Prostate gland (tissue), 2 donors: ENCODE results near the gene TRIB2.

Experiments
- POLR2AphosphoS5 ChIP-seq: sonication (generic); formaldehyde crosslinking; IDR thresholded peaks from one replicate; pipeline ENCODE4 v1.6.1; 2017; ENCODE audit warnings: antibody characterized with exemption
- TF ChIP-seq, protein P1 (sequence below), 4 experiments: fragments of 200-600 bp in 2 of 4; fragments of 450-650 bp in 2 of 4; sonication (generic) in 2 of 4; IDR thresholded peaks; 1 replicate in 3 of 4; 2 replicates in 1 of 4; pipeline ENCODE4 v1.5.1; 2016 to 2019; ENCODE audit warnings: antibody characterized with exemption in 4 of 4, mild to moderate bottlenecking in 2 of 4, moderate library complexity in 2 of 4

DNA sequence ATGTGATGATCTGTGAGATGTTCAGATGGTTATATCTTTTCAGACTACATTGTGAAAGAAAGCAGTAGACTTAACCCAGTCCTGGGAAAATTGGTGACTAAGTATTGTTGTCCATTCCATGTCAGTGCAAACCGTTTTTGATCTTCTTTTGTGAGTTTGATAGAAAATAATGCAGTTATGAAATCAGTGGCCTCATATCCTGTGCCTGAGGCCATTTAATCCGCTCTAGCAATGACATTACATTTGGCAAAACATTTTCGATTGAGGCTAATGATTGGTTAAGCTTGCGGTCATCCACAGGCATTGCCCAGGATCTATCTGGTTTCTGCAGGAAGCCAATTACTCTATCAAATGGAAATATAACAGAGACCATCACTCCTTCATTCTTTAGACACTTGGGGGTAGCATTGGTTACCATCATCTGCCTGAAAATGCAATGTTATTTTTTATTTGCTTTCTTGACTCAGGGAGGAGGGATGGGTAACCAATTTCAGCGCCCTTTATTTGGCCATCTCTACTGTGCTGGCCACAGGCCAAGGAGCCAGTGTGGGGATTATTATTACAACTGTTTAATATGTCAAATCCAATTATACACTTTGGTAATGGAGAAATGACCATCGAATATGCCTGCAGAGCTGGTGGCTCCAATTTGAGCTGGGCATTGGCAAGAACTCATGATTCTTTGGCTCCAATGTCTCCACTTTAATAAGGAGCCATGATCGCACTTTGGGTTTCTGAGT, 33.6 kb downstream of the TRIB2 start:
- TF ChIP-seq, protein P1, sequence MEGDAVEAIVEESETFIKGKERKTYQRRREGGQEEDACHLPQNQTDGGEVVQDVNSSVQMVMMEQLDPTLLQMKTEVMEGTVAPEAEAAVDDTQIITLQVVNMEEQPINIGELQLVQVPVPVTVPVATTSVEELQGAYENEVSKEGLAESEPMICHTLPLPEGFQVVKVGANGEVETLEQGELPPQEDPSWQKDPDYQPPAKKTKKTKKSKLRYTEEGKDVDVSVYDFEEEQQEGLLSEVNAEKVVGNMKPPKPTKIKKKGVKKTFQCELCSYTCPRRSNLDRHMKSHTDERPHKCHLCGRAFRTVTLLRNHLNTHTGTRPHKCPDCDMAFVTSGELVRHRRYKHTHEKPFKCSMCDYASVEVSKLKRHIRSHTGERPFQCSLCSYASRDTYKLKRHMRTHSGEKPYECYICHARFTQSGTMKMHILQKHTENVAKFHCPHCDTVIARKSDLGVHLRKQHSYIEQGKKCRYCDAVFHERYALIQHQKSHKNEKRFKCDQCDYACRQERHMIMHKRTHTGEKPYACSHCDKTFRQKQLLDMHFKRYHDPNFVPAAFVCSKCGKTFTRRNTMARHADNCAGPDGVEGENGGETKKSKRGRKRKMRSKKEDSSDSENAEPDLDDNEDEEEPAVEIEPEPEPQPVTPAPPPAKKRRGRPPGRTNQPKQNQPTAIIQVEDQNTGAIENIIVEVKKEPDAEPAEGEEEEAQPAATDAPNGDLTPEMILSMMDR (IDR thresholded peaks at IDR 0.05): no peak
- TF ChIP-seq POLR2AphosphoS5: no peak
